Panc1 (cell line): ENCODE results near the gene PLEKHM2. TPM values are rescaled to one million over a fixed set of nuclear protein-coding genes. Genes with fewer than 3 reads are reported as not detected.

Source experiments
- ATAC-seq: fragments of 200-7000 bp; cut with Tn5 transposase; 2 replicates; pipeline ENCODE4 v1.9.1; 2020; ENCODE audit warnings: mild to moderate bottlenecking, moderate library complexity
- BruUV-seq: library from RNA; stranded (reverse); fragments of 400-500 nt; replicated peaks from 2 replicates; lab custom pipeline; 2021; lab: Mats Ljungman, UMichigan
- CTCF ChIA-PET: fragments of 300-600 bp; sonication (Branson Sonifier 250); formaldehyde crosslinking; loops from one replicate; lab custom pipeline; 2022; ENCODE audit warnings: antibody characterized with exemption; lab: Charles Lee
- POLR2A ChIA-PET: fragments of 300-600 bp; sonication (Branson Sonifier 250); formaldehyde crosslinking; loops from one replicate; lab custom pipeline; 2022; ENCODE audit warnings: antibody characterized with exemption; lab: Charles Lee
- DNase-seq: peaks from one replicate; pipeline ENCODE4 v3.0.0-alpha.2; 2010; ENCODE audit warnings: low read depth, low spot score
- H3K27ac ChIP-seq: 2 replicates; pipeline ENCODE4 v1.5.1; 2011; ENCODE audit warnings: mild to moderate bottlenecking, low read length, inconsistent platforms
- H3K27me3 ChIP-seq: fragments of 200-500 bp; sonication (Bioruptor generic); 2 replicates; pipeline ENCODE4 v1.6.0; 2014; ENCODE audit warnings: low read length, inconsistent platforms; ENCODE audit not compliant: control insufficient read depth, insufficient read depth
- H3K36me3 ChIP-seq: fragments of 200-500 bp; sonication (Bioruptor generic); 2 replicates; pipeline ENCODE4 v1.5.1; 2014; ENCODE audit warnings: inconsistent platforms, mild to moderate bottlenecking, low read length, moderate library complexity; ENCODE audit not compliant: control insufficient read depth, insufficient read depth
- H3K4me1 ChIP-seq: 2 replicates; pipeline ENCODE4 v1.5.1; 2011; ENCODE audit warnings: inconsistent platforms, mild to moderate bottlenecking, low read length, moderate library complexity; ENCODE audit not compliant: control insufficient read depth, insufficient read depth
- H3K4me3 ChIP-seq, 2 experiments: 2 replicates each; pipeline ENCODE4 v1.5.1; 2011 to 2012; ENCODE audit warnings: low read depth in 2 of 2, low read length in 2 of 2, mild to moderate bottlenecking in 2 of 2, inconsistent platforms in 1 of 2, moderate library complexity in 1 of 2
- H3K9me3 ChIP-seq: fragments of 200-500 bp; sonication (Bioruptor generic); 2 replicates; pipeline ENCODE4 v1.5.1; 2014; ENCODE audit warnings: low read depth, mild to moderate bottlenecking, inconsistent platforms, low read length, moderate library complexity; ENCODE audit not compliant: control insufficient read depth, insufficient read depth
- CTCF ChIP-seq: fragments of 450-650 bp; IDR thresholded peaks from 2 replicates; pipeline ENCODE4 v1.5.1; 2017; ENCODE audit warnings: mild to moderate bottlenecking
- POLR2AphosphoS5 ChIP-seq: IDR thresholded peaks from 2 replicates; pipeline ENCODE4 v1.6.1; 2012; ENCODE audit warnings: mild to moderate bottlenecking, low read depth, low read length, moderate library complexity
- SIN3A ChIP-seq: IDR thresholded peaks from 2 replicates; pipeline ENCODE4 v1.6.1; 2012; ENCODE audit warnings: low read depth, mild to moderate bottlenecking, low read length, moderate library complexity, borderline replicate concordance; ENCODE audit not compliant: insufficient read depth
- TCF7L2 ChIP-seq: IDR thresholded peaks from 2 replicates; pipeline ENCODE4 v1.6.1; 2011; ENCODE audit warnings: mild to moderate bottlenecking, low read depth, low read length, inconsistent platforms
- in situ Hi-C: cut with HindIII; loops from 2 replicates; pipeline ENCODE4 v1.10.0; 2016; ENCODE audit warnings: low sequenced_read_pairs, low pct_unique_long_range_greater_than_20kb
- intact Hi-C: fragments of 100-400 bp; cut with micrococcal nuclease; formaldehyde crosslinking; loops from one replicate; pipeline ENCODE4 v1.10.0; 2022; ENCODE audit not compliant: unreplicated experiment
- total RNA-seq: library from RNA; stranded (reverse); gene quantifications from one replicate; pipeline ENCODE4 v1.2.1, GENCODE V29; 2021; ENCODE audit not compliant: unreplicated experiment
- TF ChIP-seq, protein P1 (sequence below), 2 experiments: IDR thresholded peaks; 2 replicates each; pipeline ENCODE4 v1.6.1; 2011 to 2012; ENCODE audit warnings: low read depth in 2 of 2, control low read depth in 1 of 2, low read length in 1 of 2, mild to moderate bottlenecking in 1 of 2, moderate library complexity in 1 of 2; ENCODE audit not compliant: insufficient read depth in 1 of 2

The PLEKHM2 gene
- total RNA-seq, 1 experiment from 2014 or later: 54.6 TPM

DNA sequence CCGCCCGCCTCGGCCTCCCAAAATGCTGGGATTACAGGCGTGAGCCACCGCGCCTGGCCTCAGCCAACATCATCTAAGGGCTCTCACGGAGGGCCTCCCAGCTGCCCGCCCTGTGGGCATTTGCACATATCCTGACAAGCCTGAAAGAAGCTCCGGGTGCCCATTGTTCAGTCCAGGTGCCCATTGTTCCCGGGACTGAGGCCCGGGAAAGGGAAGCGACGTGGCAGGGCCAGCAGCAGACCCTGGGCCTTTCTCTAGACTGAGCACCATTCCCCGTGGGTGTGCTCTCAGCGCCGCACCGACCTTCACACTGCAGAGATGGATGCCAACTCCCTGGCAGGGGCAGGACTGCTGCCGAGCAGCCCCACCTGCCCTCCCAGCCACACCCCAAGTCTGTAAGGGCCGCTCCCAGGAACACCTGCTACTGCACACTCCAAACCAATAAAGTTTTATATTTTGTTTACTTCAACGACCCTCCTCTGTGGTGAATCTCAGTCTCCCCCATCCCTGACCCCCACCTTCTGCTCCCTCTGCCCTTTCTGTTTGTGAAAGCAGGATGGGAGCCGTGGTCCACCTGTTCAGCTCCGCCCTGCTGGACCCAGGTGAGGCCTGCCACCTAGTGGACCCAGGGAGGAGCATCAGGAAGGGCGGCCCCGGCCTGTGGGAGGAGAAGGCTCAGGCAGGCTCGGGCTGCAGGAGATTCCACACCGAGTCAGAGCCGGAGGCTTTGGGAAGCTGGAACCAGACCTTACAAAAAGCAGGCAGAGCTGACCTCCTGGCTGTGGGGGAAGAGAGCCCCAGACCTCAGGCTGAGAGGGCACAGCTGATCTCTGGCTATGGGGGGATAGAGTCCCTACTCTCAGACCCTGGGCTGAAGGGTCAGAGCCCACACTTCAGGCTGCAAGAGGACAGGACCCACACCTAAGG, 57.1 kb downstream of the PLEKHM2 start:
- TF ChIP-seq CTCF: peak; percentile 98
- no peak for TF ChIP-seq SIN3A
- no peak for TF ChIP-seq TCF7L2
- Histone ChIP-seq H3K4me1 (peaks cover 4% of the 10 kb centered on the region), H3K27ac (no peak overlapping the region), H3K4me3 (no peak overlapping the region), H3K27me3 (no peaks in the 10 kb centered on the region), H3K36me3 (no peaks in the 10 kb centered on the region), H3K9me3 (no peaks in the 10 kb centered on the region)
- in situ Hi-C loops (no loop called here), intact Hi-C loops (loop anchor here (10.0 kb wide), 1 partner anchor 126 kb away; the partner anchor contains the start of gene DDI2)
- DNase-seq (peak; percentile 32), ATAC-seq (peak; percentile 93)
- BruUV-seq: no TSS peak
- ChIA-PET POLR2A (interaction anchor here (0.5 kb wide), 1 partner anchor 139 kb away, joined by 7 read pairs; no protein-coding TSS in a partner anchor), CTCF (interaction anchor here (0.5 to 1.2 kb wide), 3 partner anchors 147 to 215 kb away, joined by 4 to 15 read pairs (median 6); no protein-coding TSS in a partner anchor)

GRCh38 chr1:15742339-15742801, 58.2 kb downstream of the PLEKHM2 start, which contains the start of gene TMEM82:
Gene TMEM82 (plus strand): TSS chr1:15742499. CDS start chr1:15742560, 61 bp downstream.
- no peak for ATAC-seq
- Histone ChIP-seq H3K4me1 (peaks cover 6% of the 10 kb centered on the region), H3K9me3 (no peaks in the 10 kb centered on the region), H3K4me3 (no peak within 1 kb of the TSS), H3K27ac (no peak within 1 kb of the TSS), H3K36me3 (no peaks in the 10 kb centered on the region), H3K27me3 (no peaks in the 10 kb centered on the region)
- in situ Hi-C loops: no loop called here
- CTCF ChIA-PET: interaction anchor here (0.6 to 0.7 kb wide), 5 partner anchors 12 to 330 kb away, joined by 3 to 10 read pairs (median 5); no protein-coding TSS in a partner anchor
- no TSS peak for BruUV-seq
- DNase-seq: no peak
- intact Hi-C loops: loop anchor here (10.0 kb wide), 1 partner anchor 128 kb away; the partner anchor contains the start of gene DDI2
- TF ChIP-seq TCF7L2: no peak
- TF ChIP-seq CTCF: no peak
- no peak for TF ChIP-seq POLR2AphosphoS5
- TF ChIP-seq, protein P1, sequence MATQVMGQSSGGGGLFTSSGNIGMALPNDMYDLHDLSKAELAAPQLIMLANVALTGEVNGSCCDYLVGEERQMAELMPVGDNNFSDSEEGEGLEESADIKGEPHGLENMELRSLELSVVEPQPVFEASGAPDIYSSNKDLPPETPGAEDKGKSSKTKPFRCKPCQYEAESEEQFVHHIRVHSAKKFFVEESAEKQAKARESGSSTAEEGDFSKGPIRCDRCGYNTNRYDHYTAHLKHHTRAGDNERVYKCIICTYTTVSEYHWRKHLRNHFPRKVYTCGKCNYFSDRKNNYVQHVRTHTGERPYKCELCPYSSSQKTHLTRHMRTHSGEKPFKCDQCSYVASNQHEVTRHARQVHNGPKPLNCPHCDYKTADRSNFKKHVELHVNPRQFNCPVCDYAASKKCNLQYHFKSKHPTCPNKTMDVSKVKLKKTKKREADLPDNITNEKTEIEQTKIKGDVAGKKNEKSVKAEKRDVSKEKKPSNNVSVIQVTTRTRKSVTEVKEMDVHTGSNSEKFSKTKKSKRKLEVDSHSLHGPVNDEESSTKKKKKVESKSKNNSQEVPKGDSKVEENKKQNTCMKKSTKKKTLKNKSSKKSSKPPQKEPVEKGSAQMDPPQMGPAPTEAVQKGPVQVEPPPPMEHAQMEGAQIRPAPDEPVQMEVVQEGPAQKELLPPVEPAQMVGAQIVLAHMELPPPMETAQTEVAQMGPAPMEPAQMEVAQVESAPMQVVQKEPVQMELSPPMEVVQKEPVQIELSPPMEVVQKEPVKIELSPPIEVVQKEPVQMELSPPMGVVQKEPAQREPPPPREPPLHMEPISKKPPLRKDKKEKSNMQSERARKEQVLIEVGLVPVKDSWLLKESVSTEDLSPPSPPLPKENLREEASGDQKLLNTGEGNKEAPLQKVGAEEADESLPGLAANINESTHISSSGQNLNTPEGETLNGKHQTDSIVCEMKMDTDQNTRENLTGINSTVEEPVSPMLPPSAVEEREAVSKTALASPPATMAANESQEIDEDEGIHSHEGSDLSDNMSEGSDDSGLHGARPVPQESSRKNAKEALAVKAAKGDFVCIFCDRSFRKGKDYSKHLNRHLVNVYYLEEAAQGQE (IDR thresholded peaks at IDR 0.05; ENCODE audit: insufficient read depth in 1 of 2, low read depth in 2 of 2, low read length in 1 of 2): no peak
- POLR2A ChIA-PET: no interaction called here
